Astrocyte (in vitro differentiated cells and primary cell): ENCODE measurements around the gene PSMB11.

Experiments used
- CTCF ChIP-seq: IDR thresholded peaks from 2 replicates; pipeline ENCODE4 v1.5.1; 2011; ENCODE audit warnings: low read depth, mild to moderate bottlenecking, inconsistent platforms, low read length, moderate library complexity; ENCODE audit not compliant: insufficient read depth
- EZH2 ChIP-seq: IDR thresholded peaks from 2 replicates; pipeline ENCODE4 v1.6.1; 2012; ENCODE audit warnings: mild to moderate bottlenecking, low read length, inconsistent platforms; ENCODE audit not compliant: insufficient read depth

GRCh38 chr14:23028799-23029198 is 13.2 kb upstream of the PSMB11 start:
- TF ChIP-seq CTCF (no peak), EZH2 (no peak)
